Upper lobe of right lung (tissue), 1 donor: ENCODE results near the gene EPB41L5. TPM values are rescaled to one million over a fixed set of nuclear protein-coding genes. Genes with fewer than 3 reads are reported as not detected.

Experiments
- ATAC-seq: fragments of 200-7000 bp; cut with Tn5 transposase; one replicate; pipeline ENCODE4 v1.9.1; 2020; ENCODE audit warnings: mild to moderate bottlenecking, moderate library complexity
- DNase-seq: peaks from one replicate; pipeline ENCODE4 v3.0.0-alpha.2; 2020
- H3K27ac ChIP-seq: fragments of 200-600 bp; one replicate; pipeline ENCODE4 v1.8.0; 2022
- H3K27me3 ChIP-seq: fragments of 200-600 bp; one replicate; pipeline ENCODE4 v1.8.0; 2022; ENCODE audit warnings: mild to moderate bottlenecking
- H3K36me3 ChIP-seq: fragments of 200-600 bp; one replicate; pipeline ENCODE4 v1.8.0; 2022
- H3K4me1 ChIP-seq: fragments of 200-600 bp; one replicate; pipeline ENCODE4 v1.8.0; 2022
- H3K4me3 ChIP-seq: fragments of 200-600 bp; one replicate; pipeline ENCODE4 v1.8.0; 2022; ENCODE audit warnings: mild to moderate bottlenecking
- H3K9me3 ChIP-seq: fragments of 200-600 bp; one replicate; pipeline ENCODE4 v1.8.0; 2022
- CTCF ChIP-seq: fragments of 200-600 bp; IDR thresholded peaks from one replicate; pipeline ENCODE4 v1.8.0; 2022; ENCODE audit warnings: antibody characterized with exemption
- intact Hi-C: fragments of 100-400 bp; cut with DNase I; formaldehyde crosslinking; loops from one replicate; pipeline ENCODE4 v1.11.0; 2022
- total RNA-seq: library from RNA; stranded (reverse); fragmentation: NEBNext Ultra II Directional; extraction: Animal tissue kit (Norgen Biotek cat#: 25700); gene quantifications from one replicate; pipeline ENCODE4 v1.2.1, GENCODE V29; 2021
- donor health status: DM: no; HTN: yes; CAD: no; lungs with severe emphysema.

EPB41L5 gene
- total RNA-seq, 1 donor from 2014 or later, result 85.5 TPM

- H3K27ac ChIP-seq, result no peak overlapping the region
- intact Hi-C loops, result no loop called here
- no peaks in the 10 kb centered on the region for H3K27me3 ChIP-seq
- no peaks in the 10 kb centered on the region for H3K9me3 ChIP-seq
- H3K4me3 ChIP-seq, result no peak overlapping the region
- no peaks in the 10 kb centered on the region for H3K36me3 ChIP-seq
- DNase-seq (no peak), ATAC-seq (no peak)
- TF ChIP-seq CTCF, result no peak
- H3K4me1 ChIP-seq, result no peaks in the 10 kb centered on the region
These were observed 128.0 kb downstream of the EPB41L5 start for GRCh38 chr2:120140866-120141265.

DNA sequence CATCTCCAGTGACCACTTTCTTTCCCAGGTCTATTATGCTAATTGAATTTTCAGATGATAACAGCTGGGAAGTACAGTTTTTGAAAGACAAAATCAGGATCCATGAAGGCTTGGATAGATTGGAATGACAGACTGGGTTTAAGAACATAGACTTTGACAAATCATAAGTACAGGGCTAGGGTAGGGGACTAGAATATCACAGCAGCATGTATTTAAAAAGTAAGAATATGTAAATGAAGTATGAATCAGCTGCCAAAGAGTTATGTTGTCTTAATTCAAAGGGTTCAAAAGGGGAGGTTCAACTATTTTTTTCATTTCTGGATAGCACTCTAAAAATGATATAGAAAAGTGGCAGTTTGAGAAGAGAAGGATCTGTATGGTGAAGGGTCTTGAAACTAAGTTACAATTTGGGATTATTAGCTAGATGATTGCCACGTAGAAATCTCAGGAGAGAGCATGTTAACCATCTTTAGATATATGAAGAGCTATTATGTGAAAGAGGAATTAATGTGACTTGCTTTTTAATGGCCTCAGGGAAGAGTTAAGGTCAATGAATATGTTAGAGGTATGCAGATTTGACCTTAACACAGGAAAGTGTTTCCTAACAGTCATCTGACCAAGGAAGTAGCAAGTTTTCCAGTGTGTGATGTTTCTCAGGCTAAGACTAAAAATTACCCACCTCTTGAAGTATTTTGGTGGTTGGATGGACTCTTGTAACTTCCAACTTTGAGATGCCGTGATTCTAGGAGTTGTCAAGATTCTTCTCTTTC is 128.6 kb downstream of the EPB41L5 start:
- Histone ChIP-seq H3K4me1 (no peaks in the 10 kb centered on the region), H3K36me3 (no peaks in the 10 kb centered on the region), H3K4me3 (no peak overlapping the region), H3K9me3 (no peaks in the 10 kb centered on the region), H3K27ac (no peak overlapping the region), H3K27me3 (no peaks in the 10 kb centered on the region)
- intact Hi-C loops, result no loop called here
- DNase-seq (no peak), ATAC-seq (no peak)
- TF ChIP-seq CTCF, result no peak

DNA sequence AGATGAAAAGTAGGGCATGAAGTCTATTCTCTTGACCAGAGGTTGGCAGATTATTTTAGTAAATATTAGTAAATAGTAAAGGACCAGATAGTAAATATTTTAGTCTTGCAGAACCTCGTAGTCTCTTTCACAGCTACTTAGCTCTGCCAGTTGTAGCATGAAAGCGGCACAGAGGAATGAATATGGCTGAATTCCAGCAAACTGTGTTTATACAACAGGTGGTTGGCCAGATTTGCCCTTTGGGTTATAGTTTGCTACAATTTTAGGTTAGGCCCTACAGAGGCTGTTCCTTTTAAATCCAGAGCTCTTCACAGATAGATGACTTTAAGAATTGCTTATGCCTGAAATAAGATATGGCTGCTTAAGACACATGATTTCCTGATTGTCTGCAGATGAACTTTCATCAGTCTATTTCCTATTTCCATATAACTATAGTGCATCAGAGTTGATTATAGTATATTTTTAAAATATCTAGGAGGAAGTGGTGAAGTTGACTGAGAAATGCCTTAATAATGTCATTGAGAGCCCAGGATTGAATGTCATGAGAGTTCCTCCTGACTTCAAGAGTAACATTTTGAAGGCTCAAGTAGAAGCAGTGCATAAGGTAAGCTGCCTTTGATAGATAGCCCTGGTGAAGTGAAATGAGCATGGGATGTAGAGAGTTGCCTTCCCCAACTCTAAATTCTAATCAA is 129.8 kb downstream of the EPB41L5 start:
- no peak for DNase-seq
- Histone ChIP-seq H3K27me3 (no peaks in the 10 kb centered on the region), H3K27ac (no peak overlapping the region), H3K9me3 (no peaks in the 10 kb centered on the region), H3K4me3 (no peak overlapping the region), H3K4me1 (no peaks in the 10 kb centered on the region), H3K36me3 (no peaks in the 10 kb centered on the region)
- ATAC-seq, result no peak
- intact Hi-C loops, result no loop called here
- TF ChIP-seq CTCF, result no peak

- DNase-seq, result no peak
- Histone ChIP-seq H3K4me3 (no peak overlapping the region), H3K27ac (no peak overlapping the region), H3K4me1 (no peaks in the 10 kb centered on the region), H3K27me3 (no peaks in the 10 kb centered on the region), H3K9me3 (peaks cover 7% of the 10 kb centered on the region), H3K36me3 (no peaks in the 10 kb centered on the region)
- ATAC-seq, result no peak
- TF ChIP-seq CTCF, result no peak
- intact Hi-C loops, result no loop called here
These were observed 135.4 kb downstream of the EPB41L5 start for GRCh38 chr2:120148229-120148628.

GRCh38 chr2:120148669-120149068 is 135.8 kb downstream of the EPB41L5 start:
- Histone ChIP-seq H3K27me3 (no peaks in the 10 kb centered on the region), H3K4me3 (no peak overlapping the region), H3K27ac (no peak overlapping the region), H3K4me1 (no peaks in the 10 kb centered on the region), H3K36me3 (no peaks in the 10 kb centered on the region), H3K9me3 (peaks cover 7% of the 10 kb centered on the region)
- ATAC-seq (no peak), DNase-seq (no peak)
- TF ChIP-seq CTCF, result no peak
- intact Hi-C loops, result no loop called here
